BJ (cell line): ENCODE results near the gene POLR2A. TPM values are rescaled to one million over a fixed set of nuclear protein-coding genes. Genes with fewer than 3 reads are reported as not detected.

Source experiments
- CTCF ChIA-PET: fragments of 350-600 bp; formaldehyde crosslinking; extraction: SDS; loops from one replicate; lab custom pipeline; 2021; ENCODE audit warnings: antibody characterized with exemption, inconsistent platforms; lab: Yijun Ruan, JAX
- POLR2A ChIA-PET: fragments of 300-600 bp; sonication (Branson Sonifier 250); formaldehyde crosslinking; extraction: SDS; loops from one replicate; lab custom pipeline; 2021; ENCODE audit warnings: antibody characterized with exemption; lab: Charles Lee
- DNase-seq: peaks from one replicate; pipeline ENCODE4 v3.0.0-alpha.2; 2011; ENCODE audit warnings: low read depth
- H3K27me3 ChIP-seq: 2 replicates; pipeline ENCODE4 v1.6.0; 2011; ENCODE audit warnings: low read length; ENCODE audit not compliant: control insufficient read depth, insufficient read depth
- H3K36me3 ChIP-seq: 2 replicates; pipeline ENCODE4 v1.5.1; 2011; ENCODE audit warnings: low read length; ENCODE audit not compliant: control insufficient read depth, insufficient read depth
- H3K4me3 ChIP-seq: 2 replicates; pipeline ENCODE4 v1.5.1; 2011; ENCODE audit warnings: low read depth, mild to moderate bottlenecking, control low read depth, low read length
- CTCF ChIP-seq: IDR thresholded peaks from 2 replicates; pipeline ENCODE4 v1.5.1; 2011; ENCODE audit warnings: low read depth, mild to moderate bottlenecking, control low read depth, inconsistent platforms, low read length, moderate library complexity; ENCODE audit not compliant: insufficient read depth
- polyA plus RNA-seq: library from polyadenylated mRNA; depleted of rRNA; stranded (reverse); fragments of >200 nt; gene quantifications from 2 replicates; pipeline ENCODE4 v1.2.3, GENCODE V29; 2011

Gene POLR2A
- polyA plus RNA-seq, 1 experiment: 27.7 TPM

GRCh38 chr17:7465597-7466275 is 18.4 kb upstream of the POLR2A start:
- no peak for DNase-seq
- ChIA-PET CTCF (interaction anchor here (0.6 to 1.4 kb wide), 6 partner anchors 14 to 281 kb away, joined by 3 to 4 read pairs (median 3); partner anchors contain the start of gene ZBTB4), POLR2A (no interaction called here)
- no peak for TF ChIP-seq CTCF
- no peaks in the 10 kb centered on the region for H3K27me3 ChIP-seq
- peaks cover 43% of the 10 kb centered on the region for H3K36me3 ChIP-seq
- H3K4me3 ChIP-seq: no peak overlapping the region

DNA sequence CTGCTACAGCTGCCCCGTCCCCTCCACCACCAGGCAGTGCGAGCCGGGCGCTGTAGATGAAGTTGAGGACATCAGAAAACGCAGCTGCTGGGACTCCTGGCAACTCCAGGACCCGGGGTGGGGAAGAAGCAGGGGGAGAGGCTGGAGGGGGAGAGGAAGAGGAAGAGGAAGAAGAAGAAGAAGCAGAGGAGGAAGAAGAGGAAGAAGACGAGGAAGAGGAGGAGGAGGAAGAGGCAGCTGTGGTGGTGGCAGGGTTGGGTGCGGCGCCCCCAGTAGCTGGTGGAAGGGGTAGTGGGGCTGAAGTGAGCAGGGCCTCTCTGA is 17.9 kb upstream of the POLR2A start:
- DNase-seq: no peak
- H3K36me3 ChIP-seq: peaks cover 42% of the 10 kb centered on the region
- ChIA-PET CTCF (interaction anchor here (0.6 to 1.4 kb wide), 5 partner anchors 34 to 282 kb away, joined by 3 to 4 read pairs (median 3); no protein-coding TSS in a partner anchor), POLR2A (no interaction called here)
- TF ChIP-seq CTCF: no peak
- no peak overlapping the region for H3K4me3 ChIP-seq
- no peaks in the 10 kb centered on the region for H3K27me3 ChIP-seq

DNA sequence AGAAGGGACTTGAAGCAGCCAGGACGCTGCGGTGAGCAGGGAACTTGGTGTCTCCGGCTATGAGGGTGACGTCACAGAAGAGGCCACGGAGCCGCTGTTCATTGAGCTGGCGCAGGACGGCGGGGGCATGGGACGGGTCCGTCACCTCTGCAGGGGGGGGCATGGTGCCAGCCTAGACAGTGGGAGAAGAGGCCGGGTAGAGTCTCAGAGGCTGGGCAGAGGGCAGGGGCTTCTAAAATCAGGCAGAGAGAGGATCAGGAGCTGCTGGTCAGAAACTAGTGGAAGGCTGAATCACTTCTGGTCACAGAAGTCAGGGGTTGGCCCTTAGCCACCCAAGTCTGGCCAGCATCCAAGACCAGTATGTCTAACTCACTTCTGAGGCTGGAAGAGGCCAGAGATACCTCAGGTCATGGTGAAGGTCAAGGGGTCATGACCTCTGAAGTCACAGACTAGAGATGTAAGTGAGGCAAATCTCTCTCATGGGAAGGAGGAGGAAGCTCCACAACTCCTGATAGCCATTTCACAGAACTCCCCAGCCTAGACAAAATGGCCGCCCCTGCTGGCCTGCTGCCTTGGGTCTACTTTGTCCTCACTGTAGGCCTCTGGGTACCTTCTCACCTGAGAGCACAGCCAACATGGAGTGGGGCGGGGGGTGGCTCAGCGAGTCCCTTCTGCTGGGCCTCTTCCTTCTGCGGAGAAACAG is 17.4 kb upstream of the POLR2A start:
- Histone ChIP-seq H3K27me3 (no peaks in the 10 kb centered on the region), H3K4me3 (no peak overlapping the region), H3K36me3 (peaks cover 37% of the 10 kb centered on the region)
- ChIA-PET POLR2A (interaction anchor here (0.6 kb wide), 1 partner anchor 16 kb away, joined by 3 read pairs; no protein-coding TSS in a partner anchor), CTCF (interaction anchor here (0.6 to 1.4 kb wide), 4 partner anchors 19 to 282 kb away, joined by 3 to 4 read pairs (median 3); no protein-coding TSS in a partner anchor)
- no peak for DNase-seq
- TF ChIP-seq CTCF: no peak

- Histone ChIP-seq H3K27me3 (no peaks in the 10 kb centered on the region), H3K36me3 (peaks cover 31% of the 10 kb centered on the region), H3K4me3 (no peak overlapping the region)
- TF ChIP-seq CTCF: no peak
- DNase-seq: no peak
- POLR2A ChIA-PET: no interaction called here
- CTCF ChIA-PET: interaction anchor here (1.2 to 1.4 kb wide), 3 partner anchors 20 to 109 kb away, joined by 3 to 4 read pairs (median 3); no protein-coding TSS in a partner anchor
Measured at GRCh38 chr17:7467498-7467897, 16.7 kb upstream of the POLR2A start.

GRCh38 chr17:7468290-7468689 is 15.9 kb upstream of the POLR2A start:
- DNase-seq: no peak
- peaks cover 24% of the 10 kb centered on the region for H3K36me3 ChIP-seq
- TF ChIP-seq CTCF: no peak
- CTCF ChIA-PET: no interaction called here
- H3K27me3 ChIP-seq: no peaks in the 10 kb centered on the region
- H3K4me3 ChIP-seq: no peak overlapping the region
- POLR2A ChIA-PET: no interaction called here
